IPS DF 4.7 (cell line): ENCODE data around the gene SND1.
"Not testable (repeated sequence)": the region's sequence is repeated elsewhere in the genome, so short reads cannot be mapped to it uniquely, and the experiment has no call there.

ENCODE experiments used
- DNase-seq: peaks from one replicate; pipeline ENCODE4 v3.0.0-alpha.2; 2013; ENCODE audit warnings: low spot score; ENCODE audit errors: extremely low read depth

The SND1 gene

DNA sequence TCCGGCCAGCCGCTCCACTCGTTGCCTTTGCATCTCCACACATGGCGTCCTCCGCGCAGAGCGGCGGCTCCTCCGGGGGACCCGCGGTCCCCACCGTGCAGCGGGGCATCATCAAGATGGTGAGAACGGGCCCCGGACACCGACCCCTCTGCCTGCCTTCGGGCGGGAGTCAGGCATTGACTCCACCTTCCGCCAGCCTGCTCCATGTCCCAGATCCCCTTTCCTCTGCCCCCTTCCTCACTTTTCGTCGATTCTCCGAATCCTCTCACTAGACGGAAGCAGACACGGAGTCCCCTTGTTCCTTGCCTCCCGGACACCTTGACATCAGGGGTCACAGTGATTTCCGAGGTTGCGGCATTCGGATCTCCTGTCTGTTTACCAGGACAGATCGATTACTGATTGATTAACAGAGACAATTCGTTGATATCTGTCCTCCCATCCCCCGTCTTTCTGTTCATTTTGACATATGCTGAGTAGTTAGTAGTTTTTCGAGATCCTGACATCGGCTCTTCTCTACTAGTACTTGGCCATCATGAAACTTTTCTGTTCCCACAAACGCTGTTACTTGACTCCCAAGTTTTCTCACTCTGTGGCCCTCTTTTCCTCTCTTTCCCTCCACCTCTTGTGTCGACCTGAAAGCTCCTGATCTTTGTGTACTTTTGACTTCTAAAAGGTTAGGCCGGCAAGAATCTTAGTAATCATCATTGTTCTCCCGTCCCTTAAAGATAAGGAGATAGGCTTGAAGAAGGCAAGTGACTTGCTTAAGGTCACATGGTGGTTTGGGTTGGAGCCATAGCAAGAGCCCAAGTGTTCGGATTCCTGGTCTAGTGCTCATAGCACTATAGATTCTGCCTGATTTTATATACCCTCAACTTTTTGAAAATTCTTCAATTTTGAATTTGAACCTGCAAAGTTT lies 597 bp downstream of the SND1 start:
- DNase-seq = no peak

DNA sequence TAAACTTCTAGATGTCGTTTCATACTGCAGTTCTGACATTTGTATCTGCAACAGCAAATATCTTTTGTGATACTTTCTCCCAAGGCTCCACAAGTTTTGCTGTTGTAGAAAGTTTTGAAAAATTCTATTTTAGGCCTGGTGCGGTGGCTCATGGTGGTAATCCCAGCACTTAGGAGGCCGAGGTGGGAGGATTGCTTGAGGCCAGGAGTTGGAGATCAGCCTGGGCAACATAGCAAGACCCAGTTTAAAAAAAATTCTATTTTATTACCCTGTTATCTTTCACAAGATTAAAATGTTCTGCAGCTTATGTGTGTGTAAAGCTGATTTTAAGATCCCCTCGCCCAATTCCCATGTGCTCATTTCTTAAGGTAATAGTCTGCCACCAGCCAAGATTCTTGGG lies 1.4 kb downstream of the SND1 start:
- DNase-seq = no peak

DNA sequence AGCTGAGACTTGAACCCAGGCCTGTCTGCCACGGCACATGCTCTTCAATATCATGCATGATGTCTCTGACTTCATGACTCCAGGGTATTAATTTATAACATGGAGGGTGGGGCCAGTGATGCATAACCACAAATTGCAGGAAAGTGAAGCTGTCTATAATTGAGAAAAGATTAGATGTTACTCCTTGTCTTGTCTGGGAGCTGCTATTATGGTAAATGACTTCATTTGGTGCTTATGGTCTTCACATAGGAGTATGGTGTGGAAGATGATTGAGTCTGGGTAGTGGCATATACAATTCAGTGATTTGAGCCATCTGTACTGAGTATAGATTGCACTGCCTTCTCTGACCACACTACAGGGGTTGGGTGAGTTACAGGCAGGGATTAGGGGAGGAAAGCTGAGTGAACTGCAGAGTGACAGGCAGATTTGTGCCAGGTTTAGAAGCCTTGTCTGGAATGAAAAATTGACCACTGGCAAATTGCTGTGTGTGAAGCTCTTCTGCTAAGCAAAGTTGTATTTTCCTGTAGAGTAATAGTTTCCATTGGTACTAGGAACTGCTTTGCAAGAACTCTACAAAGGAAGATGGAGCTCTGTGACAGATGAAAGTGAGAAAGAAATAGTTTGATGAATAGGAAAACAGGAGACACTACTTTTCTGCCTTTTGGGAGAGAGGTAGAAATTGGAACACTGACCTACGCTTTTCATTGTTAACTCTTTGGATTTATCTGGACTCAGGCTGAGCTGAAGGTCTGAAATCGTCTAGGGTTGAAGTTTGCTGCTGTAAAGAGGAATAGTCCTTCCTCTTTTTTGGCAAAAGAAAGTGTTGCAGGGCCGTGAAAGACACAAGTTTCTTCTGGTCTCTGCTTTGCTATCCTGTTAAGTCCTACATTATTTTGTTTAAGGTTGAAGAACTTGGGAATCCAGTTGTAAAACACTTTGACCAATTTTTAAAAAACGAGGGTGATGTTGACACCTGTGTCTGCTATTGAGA lies 2.7 kb downstream of the SND1 start:
- DNase-seq = no peak

DNA sequence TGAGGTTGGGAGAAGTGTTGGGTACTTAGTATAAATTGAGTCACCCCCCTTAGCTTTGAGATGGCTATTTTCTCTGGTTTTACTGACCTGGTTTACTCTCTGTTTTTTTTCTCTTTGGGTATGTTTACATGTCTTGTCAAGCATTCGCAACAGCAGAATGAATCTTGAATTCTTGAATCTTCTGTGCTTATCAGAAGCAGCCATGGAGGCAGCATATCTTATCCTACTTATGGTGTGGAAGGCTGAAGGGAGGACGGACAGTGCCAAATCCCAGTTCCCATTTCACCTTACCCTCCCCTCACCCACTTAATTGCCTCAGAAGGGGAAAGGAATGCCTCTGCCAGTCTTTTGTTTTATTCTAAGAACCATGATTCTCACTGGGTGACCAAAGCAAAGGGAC lies 3.7 kb downstream of the SND1 start:
- no peak for DNase-seq

DNA sequence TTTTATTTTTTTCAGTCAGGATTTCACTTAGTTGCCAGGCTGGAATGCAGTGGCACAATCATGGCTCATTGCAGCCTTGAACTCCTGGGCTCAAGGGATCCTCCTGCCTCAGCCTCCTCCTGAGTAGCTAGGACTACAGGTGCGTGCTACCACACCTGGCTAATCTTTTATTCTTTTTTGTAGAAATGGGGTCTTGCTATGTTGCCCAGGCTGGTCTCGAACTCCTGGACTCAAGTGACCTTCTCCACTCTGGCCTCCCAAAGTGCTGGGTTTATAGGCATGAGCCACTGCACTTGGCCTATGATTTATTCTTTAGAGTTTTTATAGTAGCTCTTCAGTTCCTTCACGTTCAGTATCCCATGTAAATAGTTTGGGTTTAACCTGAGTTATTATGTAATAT lies 5.5 kb downstream of the SND1 start:
- no peak for DNase-seq

DNA sequence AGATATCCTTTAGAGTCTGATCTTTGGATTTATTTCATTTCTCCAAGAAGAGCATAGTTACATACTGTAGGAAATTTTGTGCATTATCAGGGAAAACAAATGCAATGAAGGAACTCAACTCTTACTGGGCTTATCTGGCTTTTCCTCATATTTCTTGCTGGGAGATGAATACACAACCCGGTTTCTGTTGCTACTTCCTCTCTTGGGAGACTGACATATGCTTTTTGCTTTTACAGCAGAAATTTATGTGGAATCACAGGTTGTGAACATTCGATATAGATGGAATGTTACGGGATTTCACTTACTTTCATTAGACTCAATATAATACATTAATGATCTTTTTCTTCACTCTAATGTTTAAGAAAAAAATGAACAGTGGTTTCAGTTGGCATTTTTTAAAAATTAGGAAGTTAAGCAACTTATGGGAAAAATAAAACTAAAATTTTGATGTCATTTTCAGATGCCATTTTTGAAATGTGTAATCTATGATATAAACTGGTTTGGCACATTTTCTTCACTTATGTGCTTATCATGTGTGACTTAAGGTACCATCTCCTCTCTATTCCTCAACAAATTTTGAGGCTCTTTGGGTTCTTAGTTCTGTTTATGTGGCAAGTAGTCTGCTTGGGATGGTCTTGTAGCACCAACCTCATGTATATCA lies 7.1 kb downstream of the SND1 start:
- no peak for DNase-seq

DNA sequence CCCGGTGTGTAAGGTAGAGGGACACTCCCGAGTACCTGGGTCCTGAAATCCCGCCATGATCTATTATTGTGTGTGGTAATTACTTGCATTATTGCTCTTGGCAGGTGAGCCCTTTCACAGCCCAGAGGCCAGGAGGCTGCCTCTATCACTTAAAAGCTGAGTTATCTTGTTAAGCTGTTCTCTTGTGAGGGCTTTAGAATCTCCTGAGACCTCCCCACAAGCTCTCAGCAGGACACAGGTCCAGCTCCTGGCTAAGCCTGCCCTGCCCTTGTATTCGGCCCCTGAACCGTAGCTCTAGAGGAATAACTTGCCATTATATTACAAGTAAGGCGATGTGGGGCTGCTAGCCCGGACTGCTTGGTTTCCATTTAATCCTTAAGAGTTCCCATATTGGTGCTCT lies 13.9 kb downstream of the SND1 start:
- DNase-seq = no peak

DNA sequence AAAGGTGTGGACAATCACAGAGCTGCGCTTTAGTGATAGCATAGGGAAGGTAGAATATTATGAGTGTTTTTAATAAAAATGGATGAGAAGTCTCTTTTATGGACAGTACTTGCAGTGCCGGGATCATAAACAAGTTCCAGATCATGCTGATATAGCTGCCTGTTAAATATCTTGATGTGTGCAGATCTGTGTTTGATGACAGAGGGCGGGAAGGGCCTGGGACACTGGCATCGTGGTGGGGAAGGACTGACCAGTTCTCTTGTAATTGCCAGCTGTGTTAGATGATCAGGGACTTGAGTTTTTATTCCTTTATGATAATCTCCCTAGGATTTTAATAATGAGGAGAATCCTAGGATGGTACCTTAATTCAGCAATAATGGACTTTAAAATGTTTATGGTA lies 14.6 kb downstream of the SND1 start:
- no peak for DNase-seq

DNA sequence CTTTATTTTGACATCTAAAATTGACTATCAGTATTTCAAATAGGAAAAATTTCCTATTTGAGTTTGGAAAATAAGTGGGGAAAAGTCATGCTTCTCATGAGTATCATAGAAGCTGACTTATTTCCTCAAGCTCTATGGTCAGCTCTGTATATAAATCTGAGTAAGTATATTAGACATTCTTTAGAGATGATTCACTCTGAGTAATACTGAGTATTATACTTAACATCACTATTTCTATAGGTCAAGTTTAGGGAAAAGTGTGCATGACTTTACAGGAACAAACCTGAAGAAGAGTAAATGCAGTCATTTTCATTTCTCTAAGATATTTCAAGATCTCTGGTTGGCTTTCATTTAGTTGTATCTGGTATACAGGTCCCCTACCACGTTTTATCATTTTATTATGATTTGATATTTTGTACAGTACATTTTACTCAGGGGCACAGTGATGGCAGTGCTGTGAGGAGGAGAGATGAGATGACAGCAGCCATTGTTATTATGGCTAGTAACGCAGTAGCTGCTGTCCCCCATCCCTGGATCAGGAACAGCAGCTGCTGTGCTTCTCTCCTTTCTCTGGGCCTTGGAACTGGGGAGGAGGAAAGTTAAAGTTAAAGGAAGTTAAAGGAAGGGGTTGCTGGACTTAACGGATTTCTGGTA lies 15.2 kb downstream of the SND1 start:
- DNase-seq = no peak

DNA sequence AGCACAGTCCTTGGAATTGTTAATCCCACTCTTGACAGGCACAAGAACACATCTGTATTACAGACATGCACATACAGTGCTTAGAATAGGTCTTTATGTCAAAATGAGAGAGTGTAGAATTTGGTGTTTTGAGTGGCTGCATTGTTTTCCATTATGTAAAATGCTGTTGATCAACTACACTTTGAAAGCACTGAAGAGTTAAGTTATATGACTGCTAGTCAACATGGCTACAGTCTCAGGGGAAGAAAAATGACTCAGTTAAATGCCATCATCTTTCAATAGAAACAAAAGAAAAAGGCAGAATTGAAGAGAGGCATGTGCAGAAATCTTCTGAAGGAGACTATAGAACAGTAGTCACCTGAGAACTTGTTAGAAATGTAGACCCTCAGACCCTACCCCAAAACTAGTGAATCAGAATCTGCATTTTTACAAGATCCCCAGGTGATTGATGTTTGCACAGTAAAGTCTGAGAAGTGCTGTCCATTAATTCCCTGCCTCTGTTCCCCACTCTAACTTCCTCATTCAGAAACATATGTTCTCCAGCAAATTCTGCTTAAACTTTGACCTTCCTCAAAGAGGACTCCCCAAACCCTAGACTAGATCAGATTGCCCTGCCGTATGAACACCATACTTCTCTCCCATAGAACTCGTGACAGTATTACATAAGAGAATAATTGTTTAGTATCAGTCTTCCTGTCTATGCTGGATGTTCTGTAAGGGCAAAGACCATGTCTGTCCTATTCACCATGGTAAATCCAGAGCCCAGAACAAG lies 16.0 kb downstream of the SND1 start:
- no peak for DNase-seq

DNA sequence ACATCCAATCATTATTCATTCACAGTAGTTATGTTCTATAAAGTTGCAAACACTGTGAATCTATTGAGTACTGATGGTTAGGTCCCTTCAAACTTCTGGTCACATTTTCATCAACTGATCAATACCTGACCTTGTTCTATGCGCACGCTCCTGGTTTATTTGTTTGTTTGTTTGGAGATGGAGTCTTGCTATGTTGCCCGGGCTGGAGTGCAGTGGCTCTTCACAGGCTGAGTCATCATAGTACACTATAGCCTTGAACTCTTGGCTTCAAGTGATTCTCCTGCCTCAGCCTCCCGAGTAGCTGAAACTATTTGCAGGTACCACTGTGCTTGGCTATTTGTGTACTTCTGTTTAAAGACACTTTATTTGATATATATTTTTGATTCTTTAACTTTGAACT lies 19.3 kb downstream of the SND1 start:
- no peak for DNase-seq

DNA sequence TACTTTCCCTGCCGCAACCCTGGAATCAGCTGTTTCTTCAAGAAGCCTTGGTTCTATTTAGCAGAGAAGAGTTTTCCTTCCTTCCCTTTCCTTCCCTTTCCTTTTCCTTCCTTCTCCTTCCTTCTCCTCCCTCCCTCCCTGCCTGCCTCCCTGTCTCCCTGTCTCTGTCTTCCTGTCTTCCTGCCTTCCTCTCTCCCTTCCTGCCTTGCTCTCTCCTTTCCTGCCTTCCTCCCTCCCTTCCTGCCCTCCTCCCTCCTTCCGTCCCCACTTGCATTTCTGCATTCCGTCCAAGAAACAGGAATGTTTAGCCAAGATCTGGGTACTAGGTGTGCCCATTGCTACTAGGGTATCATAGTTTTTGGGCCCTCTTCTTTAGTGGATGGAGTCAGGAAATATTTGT lies 21.9 kb downstream of the SND1 start:
- DNase-seq = no peak

DNA sequence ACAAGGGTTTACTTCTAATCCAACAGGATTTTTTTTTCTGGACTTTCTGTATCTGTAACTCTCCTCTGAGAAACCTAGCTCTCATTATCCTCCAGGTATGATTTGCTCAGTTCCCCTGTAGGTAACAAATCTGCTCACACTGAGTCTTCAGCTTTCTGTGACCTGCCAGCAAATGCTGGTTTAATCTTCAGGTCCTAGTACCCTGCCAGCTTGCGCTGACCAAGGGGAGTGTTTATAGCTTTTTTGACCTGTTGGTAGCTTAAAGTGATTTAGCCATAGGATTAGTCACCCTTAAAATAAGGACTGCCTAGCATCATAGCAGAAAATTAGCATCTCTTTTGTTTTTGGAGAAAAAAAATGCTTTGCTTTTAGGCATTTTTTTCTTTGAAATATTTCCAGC lies 22.4 kb downstream of the SND1 start:
- DNase-seq = no peak

DNA sequence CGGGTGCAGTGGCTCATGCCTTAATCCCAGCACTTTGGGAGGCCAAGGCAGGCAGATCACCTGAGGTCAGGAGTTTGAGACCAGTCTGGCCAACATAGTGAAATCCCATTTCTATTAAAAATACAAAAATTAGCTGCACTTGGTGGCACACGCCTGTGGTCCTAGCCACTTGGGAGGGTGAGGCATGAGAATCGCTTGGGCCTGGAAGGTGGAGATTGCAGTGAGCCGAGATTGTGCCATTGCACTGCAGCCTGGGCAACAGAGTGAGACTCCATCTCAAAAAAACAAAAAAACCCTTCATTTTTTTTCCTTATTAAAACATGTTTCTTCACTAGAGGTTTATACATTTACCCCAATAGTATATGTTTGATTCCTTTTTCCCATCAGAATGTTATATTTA lies 22.9 kb downstream of the SND1 start:
- not testable (repeated sequence) for DNase-seq

DNA sequence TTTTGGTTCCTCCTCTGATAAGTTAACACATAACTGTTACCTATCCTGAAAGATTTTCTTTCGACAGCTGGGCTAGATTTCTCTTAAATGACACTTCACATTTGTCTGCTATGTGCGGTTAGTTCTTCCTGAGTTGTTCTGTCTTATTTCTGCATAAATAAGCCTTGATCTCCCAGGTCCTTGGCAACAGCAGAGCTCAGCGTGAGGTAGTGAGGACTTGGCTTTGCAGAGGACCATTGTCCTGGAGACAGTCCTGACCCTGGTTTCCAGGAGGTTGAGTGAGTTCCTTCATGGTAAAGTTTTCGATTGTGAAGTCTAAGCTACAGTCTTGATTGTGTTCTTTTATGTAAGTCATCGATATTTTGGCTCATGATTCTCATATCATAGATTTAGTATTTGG lies 23.7 kb downstream of the SND1 start:
- DNase-seq = no peak

DNA sequence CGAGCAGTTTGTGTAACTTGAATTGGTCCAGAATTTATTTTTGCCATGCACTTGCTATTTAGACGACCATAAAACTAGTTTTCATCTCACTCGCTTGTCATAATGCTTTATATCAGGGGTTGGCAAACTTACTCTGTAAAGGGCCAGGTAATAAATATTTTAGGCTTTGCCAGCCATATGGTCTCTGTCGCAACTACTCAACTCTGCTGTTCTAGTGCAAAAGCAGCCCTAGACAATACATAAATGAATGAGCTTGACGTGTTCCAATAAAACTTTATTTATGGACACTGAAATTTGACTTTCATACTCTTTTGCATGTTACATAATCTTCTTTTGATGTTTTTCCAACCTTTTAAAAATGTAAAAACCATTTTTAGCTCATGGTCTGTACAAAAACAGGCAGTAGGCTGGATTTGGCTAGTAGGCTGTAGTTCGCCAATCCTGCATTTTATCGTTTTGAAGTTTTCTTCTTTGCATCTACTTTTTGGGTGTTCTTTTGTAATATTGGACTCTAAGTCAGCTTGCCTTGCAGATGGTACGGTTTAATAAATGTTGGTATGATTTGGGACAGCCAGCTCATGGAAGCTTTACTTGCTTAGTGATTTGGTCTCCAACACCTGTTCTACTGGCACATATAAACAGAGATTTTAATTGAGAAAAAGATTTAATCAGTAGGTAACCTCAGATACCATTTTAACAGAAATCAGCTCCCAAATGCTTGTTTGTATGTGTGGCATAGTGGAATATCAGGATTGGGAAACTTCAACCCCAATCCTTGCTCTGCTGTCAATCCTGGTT lies 25.6 kb downstream of the SND1 start:
- no peak for DNase-seq

DNA sequence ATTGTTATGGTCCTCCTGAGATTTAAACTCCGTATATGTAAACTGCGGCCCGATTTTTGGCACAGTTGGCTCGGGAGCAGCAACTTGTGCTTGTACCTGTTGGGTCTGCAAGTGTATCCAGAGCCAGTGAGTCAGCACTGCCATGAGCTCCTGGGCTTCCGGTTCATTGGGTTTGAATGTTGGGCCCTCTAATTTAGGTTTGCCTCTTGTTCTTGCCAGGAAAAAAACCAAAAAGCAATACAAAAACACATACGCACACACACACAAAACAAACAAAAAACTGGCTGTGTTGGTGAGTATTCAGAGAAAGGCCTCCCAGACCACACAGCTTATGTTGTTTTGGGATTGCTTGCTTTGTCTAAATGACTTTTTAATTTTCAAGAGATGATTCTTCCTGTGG lies 26.3 kb downstream of the SND1 start:
- no peak for DNase-seq

DNA sequence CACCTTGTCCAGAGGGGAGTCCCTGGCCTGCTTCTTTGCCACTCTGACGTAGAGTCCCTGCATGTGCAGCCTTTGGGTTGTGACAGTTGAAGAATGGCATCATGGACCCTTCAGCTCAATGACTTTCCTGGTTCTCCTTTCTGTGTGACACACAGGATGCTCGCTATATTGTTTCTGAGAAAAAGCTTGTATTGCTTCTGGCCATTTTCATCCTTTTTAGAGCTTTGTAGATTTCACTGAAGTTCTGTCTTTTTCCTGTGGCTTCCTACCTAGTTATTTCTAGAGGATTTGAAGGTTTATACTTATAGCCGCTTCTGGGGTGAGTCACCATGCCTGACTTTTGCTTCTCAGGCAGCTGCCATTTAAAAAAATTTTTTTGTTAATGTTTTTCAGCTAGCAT lies 27.0 kb downstream of the SND1 start:
- no peak for DNase-seq

DNA sequence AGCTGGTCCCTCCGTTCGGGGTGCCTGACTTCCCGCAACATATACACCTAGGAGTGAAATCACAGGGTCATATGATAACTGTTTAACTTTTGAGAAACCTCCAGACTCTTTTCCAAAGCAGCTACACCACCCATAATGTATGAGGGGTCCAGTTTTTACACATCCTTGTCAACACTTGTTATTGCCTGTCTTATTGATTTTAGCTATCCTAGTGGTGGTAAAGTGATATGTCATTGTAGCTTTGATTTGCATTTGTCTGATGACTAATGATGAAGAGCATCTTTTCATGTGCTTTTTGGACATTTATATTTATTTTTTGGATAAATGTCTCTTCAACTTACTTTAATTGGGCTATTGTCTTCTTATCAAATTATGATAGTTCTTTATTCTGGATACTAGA lies 29.0 kb downstream of the SND1 start:
- DNase-seq = no peak

DNA sequence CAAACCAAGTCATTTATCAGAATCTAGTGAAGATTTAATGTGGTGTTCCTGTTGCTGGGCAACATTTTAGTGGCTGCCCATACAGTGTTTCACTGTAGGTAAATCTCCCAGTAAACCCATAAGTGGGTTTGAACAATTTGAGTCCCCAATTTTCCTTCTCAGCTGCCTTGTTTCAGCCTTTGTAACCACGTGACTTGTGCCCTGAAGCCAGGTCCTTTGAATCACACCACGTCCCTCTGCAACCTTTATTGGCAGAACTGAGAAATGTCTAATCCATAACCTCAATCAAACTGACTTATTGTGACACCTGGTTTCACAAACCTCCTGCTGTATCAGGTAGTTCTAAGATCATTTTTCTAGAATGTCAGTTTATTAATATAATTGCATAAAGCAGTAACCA lies 30.1 kb downstream of the SND1 start:
- no peak for DNase-seq
